Liver (tissue), 3 donors: ENCODE results near the gene KDM2B.

Experiments used
- CTCF ChIP-seq: fragments of 150-350 bp; IDR thresholded peaks from 2 replicates; pipeline ENCODE4 v1.5.1; 2017; ENCODE audit warnings: improper control_type of control experiment, low read depth, low read length; ENCODE audit not compliant: missing input control
- FOXA1 ChIP-seq: IDR thresholded peaks from 2 replicates; pipeline ENCODE4 v1.6.1; 2016; ENCODE audit warnings: antibody characterized with exemption
- GABPA ChIP-seq, 2 donors: IDR thresholded peaks in 1 of 2; conservative IDR thresholded peaks in 1 of 2; 2 replicates each; pipeline ENCODE4 v1.6.1; 2016; ENCODE audit warnings: antibody characterized with exemption in 2 of 2, mild to moderate bottlenecking in 1 of 2, moderate library complexity in 1 of 2
- JUND ChIP-seq, 2 donors: IDR thresholded peaks; 2 replicates each; pipeline ENCODE4 v1.6.1; 2016; ENCODE audit warnings: antibody characterized with exemption in 2 of 2
- MAX ChIP-seq: IDR thresholded peaks from 2 replicates; pipeline ENCODE4 v1.6.1; 2016; ENCODE audit warnings: antibody characterized with exemption
- NR2F2 ChIP-seq: IDR thresholded peaks from 2 replicates; pipeline ENCODE4 v1.6.1; 2016; ENCODE audit warnings: antibody characterized with exemption
- RAD21 ChIP-seq, 2 donors: IDR thresholded peaks; 2 replicates each; pipeline ENCODE4 v1.6.1; 2016; ENCODE audit warnings: antibody characterized with exemption in 2 of 2, mild to moderate bottlenecking in 2 of 2
- REST ChIP-seq: IDR thresholded peaks from 2 replicates; pipeline ENCODE4 v1.6.1; 2016; ENCODE audit warnings: antibody characterized with exemption, mild to moderate bottlenecking
- RXRA ChIP-seq, 2 donors: IDR thresholded peaks; 2 replicates each; pipeline ENCODE4 v1.6.1; 2017 to 2018; ENCODE audit warnings: antibody characterized with exemption in 2 of 2, mild to moderate bottlenecking in 1 of 2
- SP1 ChIP-seq: IDR thresholded peaks from 2 replicates; pipeline ENCODE4 v1.6.1; 2018; ENCODE audit warnings: antibody characterized with exemption, mild to moderate bottlenecking
- TAF1 ChIP-seq: conservative IDR thresholded peaks from 2 replicates; pipeline ENCODE4 v1.6.1; 2016; ENCODE audit warnings: antibody characterized with exemption, mild to moderate bottlenecking
- YY1 ChIP-seq: IDR thresholded peaks from 2 replicates; pipeline ENCODE4 v1.6.1; 2016; ENCODE audit warnings: antibody characterized with exemption, mild to moderate bottlenecking
- ZBTB33 ChIP-seq: IDR thresholded peaks from 2 replicates; pipeline ENCODE4 v1.6.1; 2016; ENCODE audit warnings: antibody characterized with exemption
- donor health status: healthy.
- donor health status: healthy.

GRCh38 chr12:121512561-121512960 is 68.3 kb downstream of the KDM2B start:
- no peak for TF ChIP-seq CTCF
- TF ChIP-seq MAX, result no peak
- no peak for TF ChIP-seq RAD21 (IDR thresholded peaks at IDR 0.05)
- TF ChIP-seq FOXA1, result no peak
- TF ChIP-seq YY1, result no peak
- no peak for TF ChIP-seq RXRA (IDR thresholded peaks at IDR 0.05)
- no peak for TF ChIP-seq NR2F2
- TF ChIP-seq REST, result no peak
- no peak for TF ChIP-seq TAF1
- TF ChIP-seq SP1, result no peak
- no peak for TF ChIP-seq GABPA (IDR thresholded peaks at IDR 0.05 in 1 of 2, conservative IDR thresholded peaks at IDR 0.05 in 1 of 2)
- TF ChIP-seq ZBTB33, result no peak
- no peak for TF ChIP-seq JUND (IDR thresholded peaks at IDR 0.05)
